HuH-7.5 (cell line): ENCODE data around the gene DERL2.

Source experiments
- DNase-seq: peaks from one replicate; pipeline ENCODE4 v3.0.0; 2011; ENCODE audit warnings: low spot score

Gene DERL2

GRCh38 chr17:5501685-5502084 lies 15.7 kb upstream of the DERL2 start:
- DNase-seq = no peak

GRCh38 chr17:5500589-5501391 lies 14.8 kb upstream of the DERL2 start:
- no peak for DNase-seq

DNA sequence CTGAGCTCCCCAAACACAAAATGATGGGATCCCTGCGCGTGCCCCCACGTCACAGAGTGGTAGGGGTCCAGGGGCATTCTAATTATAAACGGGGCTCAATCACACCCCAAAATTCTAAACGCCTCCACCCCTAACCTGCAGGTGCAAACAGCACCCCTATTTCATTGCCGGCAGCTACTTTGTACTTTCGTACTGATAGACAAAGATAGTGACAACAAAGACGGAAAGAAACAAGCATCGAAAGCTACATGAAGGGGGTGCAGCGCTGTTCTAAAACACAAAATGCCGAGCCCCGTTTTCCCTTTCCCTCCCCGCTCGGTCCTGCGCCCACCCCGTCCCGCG lies 14.2 kb upstream of the DERL2 start:
- DNase-seq = no peak

DNA sequence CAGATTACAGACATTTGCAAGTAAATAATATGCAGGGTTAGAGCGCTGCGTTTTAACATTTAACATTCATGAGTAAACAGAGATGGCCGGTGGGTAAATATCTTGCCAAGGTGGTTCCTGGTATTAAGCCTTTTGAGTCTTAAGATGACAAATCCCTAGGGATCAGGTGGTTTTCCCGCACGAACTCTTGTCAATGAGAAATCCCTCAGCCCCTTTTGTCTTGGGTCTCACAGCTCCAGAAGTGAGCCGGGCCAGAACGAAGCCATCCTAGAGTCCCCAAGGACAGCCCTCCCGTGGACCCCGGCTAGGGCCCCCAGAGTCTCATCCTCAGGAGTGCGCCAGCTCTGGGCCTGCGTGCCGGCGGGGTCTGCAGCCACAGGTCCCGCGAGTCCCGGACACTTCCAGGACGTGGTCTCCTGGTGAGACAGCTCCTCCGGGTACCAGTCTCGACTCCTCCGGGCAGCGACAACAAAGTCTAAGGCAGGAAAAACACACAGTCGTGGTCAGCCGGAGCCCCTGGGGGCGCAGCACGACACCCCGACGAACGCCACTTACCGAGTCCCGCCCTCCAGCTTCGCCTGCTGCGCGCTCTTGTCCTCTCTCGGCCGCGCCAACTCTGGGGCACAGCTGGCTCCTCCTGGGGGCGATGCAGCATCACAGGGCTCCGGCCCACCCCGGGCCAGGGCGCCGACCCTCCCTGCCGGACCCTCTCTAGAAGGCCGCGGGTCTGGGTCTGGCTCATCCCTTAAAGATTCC lies 13.7 kb upstream of the DERL2 start:
- no peak for DNase-seq

DNA sequence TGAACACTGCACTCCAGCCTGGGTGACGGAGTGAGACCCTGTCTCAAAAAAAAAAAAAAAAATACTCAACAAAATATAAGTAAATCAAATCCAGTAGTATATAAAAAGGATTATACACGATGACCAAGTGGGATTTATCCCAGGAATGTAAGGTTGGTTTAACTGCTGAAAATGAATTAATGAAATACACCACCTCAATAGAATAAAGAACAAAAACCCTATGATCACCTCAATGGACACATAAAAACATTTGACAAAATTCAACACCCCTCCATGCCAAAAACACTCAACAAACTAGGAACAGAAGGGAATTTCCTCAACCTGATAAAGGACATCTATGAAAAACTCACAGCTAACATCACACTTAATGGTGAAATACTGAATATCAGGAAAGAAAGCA lies 7.0 kb upstream of the DERL2 start:
- no peak for DNase-seq

- no peak for DNase-seq
Measured at GRCh38 chr17:5488752-5489151, 2.8 kb upstream of the DERL2 start.

- DNase-seq = peak; percentile 95
Measured at GRCh38 chr17:5486206-5487124, 487 bp upstream of the DERL2 start, which contains the start of gene MIS12. Gene MIS12, plus strand, starts transcription at chr17:5486566. Its CDS starts 2,297 bp downstream, at chr17:5488863.

DNA sequence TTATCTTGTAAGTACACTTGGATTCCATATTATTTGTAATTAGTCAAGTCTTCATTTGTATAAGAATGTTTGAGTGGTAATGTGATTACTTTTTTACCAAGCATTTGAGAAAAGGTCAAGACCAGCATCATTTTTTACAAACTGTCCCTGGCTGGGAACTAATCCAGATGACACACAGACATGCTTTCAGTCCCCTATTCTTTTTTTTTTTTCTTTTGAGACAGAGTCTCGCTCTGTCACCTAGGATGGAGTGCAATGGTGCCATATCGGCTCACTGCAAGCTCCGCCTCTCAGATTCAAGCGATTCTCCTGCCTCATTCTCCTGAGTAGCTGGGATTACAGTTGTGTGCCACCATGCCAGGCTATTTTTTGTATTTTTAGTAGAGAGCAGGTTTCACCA lies 4.5 kb downstream of the DERL2 start:
- DNase-seq = no peak

DNA sequence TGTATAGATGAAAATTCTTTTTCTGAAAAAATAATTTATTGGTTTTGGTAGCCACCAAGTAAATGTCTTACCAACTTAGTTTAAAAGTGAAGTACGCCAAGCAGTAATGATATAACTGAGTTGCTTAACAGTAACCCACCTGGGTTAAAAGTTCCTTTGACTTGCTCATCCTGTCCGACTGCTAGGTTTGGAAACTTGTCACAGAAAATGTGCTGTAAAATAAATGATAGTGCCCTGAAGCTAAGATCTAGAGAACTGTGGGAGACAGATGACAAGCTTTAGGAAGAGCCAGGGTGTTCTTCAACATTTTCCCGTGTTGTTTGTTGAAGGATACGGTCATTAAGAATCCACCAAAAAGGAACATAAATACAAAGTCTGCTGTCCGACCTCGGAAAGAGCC lies 5.0 kb downstream of the DERL2 start:
- DNase-seq = no peak

DNA sequence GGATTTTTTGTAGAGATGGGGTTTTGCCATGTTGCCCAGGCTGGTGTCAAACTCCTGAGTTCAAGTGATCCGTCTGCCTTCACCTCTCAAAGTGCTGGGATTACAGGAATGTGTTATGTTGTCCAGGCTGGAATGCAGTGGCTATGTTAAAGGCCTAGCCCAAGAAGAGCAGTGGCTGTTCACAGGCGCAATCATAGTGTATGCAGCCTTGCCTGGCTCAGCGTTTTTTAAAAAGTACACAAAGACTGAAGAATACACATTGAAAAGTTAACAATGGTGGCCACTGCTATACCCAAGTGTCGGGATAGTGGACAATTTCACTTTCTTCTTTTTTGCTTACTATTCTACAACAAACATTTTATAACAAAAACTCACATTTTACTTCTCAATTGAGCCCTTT lies 7.0 kb downstream of the DERL2 start:
- DNase-seq = no peak

DNA sequence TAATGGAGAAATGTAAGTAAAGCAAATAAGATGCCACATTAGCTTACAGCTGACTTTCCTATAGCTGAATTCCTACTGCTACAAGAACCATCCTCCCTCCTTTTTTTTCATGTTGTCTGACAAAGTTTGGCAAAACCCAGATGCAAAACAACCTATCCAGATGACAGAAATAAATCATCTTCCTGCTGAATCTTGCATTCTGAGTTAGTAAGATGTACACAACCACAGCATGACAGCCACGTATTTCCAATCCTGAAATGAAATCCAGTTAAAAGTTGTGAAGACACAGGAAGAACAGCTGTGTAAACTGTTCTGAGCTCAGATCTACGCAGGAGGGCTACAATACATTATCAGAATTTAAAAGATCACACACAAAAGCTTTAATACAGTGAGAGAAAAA lies 12.1 kb downstream of the DERL2 start:
- no peak for DNase-seq

GRCh38 chr17:5472511-5472910 lies 13.5 kb downstream of the DERL2 start:
- DNase-seq = no peak

DNA sequence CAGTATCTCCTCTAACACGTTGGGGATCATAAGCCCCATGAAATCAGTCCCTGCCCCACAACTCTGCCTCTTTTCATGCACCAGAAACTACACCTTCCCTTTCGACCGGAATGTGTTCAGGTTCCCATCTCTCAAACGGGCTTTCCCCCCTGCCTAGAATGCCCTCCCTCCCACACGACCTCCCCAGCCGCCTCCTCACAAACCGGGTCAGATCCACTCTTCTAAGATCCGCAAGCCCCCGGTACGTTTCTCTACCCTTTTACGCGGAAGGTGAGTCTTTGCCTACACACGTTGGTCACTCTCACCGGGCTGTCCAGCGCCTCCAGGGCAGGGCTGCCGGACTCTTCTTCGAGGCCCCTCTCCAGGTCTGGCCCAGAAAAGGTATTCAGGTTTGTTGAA lies 17.9 kb downstream of the DERL2 start:
- no peak for DNase-seq

GRCh38 chr17:5467416-5467815 lies 18.6 kb downstream of the DERL2 start:
- DNase-seq = no peak

- no peak for DNase-seq
Measured at GRCh38 chr17:5466295-5466694, 19.7 kb downstream of the DERL2 start.

GRCh38 chr17:5464717-5465507 lies 21.1 kb downstream of the DERL2 start:
- DNase-seq = no peak

DNA sequence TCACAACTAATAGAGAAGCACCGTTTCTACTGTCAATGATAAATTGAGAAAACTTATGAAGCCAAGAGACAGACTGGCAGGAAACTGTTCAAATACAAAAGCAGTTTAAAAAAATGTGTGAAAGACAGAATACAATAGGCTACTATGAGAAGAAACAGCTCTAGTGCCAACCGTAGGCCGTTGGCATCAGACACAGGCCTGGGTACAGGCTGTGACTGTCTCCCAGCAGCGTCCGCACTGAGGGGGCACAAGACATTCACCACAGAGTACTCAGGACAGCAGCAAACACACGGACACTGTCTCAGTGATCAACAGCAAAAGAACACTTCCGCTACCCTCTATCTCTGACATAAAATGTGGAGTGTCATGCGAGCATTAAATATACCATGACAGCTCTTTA lies 39.2 kb downstream of the DERL2 start:
- no peak for DNase-seq

- DNase-seq = no peak
Measured at GRCh38 chr17:5444209-5444608, 41.8 kb downstream of the DERL2 start.

DNA sequence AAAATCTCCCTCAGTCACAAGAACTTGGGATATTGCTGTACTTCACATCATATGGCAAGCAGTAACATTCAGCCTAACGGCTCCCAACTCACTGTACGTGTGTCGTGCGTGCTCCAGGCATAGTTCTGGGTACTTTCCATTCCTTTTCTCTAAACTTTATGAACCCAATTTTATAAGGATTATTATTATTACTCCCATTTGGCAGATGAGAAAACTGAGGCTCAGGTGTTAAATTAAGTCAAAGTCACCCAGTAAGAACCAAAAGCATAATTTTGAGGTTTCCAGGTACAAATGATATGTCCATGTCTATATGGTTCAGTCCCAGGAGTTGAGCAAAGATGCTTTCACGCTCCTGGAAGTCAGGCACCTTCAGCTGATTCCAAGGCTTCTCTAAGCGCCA lies 42.2 kb downstream of the DERL2 start:
- no peak for DNase-seq

GRCh38 chr17:5439446-5439764 lies 46.6 kb downstream of the DERL2 start:
- DNase-seq = no peak

DNA sequence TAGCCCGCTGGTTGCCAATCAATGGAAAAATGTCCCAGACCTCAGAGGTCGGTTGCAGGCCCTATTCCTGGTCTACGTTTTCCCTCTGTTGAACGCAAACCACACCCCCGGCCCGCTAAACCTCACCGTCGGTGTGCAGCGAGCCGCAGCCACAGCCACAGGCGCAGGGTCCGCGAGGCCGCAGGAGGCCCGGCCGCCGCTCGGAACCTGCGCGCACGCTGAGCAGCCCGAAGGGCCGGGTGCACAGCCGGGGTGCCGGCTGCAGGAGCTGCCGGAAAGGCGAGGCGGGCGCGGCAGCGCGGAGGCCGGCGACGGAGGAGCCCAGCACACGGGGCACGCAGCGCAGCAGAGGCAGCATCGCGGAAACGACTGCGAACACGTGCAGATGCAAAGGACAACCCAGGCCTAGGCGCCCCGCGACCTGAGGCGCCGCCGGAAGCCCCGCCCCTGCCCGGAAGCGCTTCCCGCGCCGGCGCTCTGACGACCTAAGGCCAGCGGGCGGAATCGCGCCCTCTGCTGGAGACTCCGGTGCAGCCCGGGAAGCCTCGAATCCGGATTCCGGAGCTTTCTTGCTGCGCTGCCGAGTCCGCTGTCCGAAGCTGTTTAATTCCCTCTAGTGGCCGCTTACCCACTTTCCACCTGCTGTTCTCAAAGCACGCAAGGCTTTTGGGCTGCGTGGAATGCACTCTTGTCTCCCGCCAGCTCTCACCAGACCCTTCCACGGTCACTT lies 47.1 kb downstream of the DERL2 start, which contains the start of gene C1QBP:
Gene C1QBP, minus strand, starts transcription at position 440 of the 730 bp plus-strand sequence. Its CDS starts 82 bp downstream, at position 358.
- DNase-seq = peak; percentile 77
